HepG2 (cell line): ENCODE data around the gene WDR20. TPM values are rescaled to one million over a fixed set of nuclear protein-coding genes. Genes with fewer than 3 reads are reported as not detected.

Experiments used
- ARNT ChIP-seq: fragments of 450-650 bp; IDR thresholded peaks from 2 replicates; pipeline ENCODE4 v1.6.1; 2017
- GATAD2A ChIP-seq: IDR thresholded peaks from 2 replicates; pipeline ENCODE4 v1.6.1; 2016
- HMG20B ChIP-seq: conservative IDR thresholded peaks from 2 replicates; pipeline ENCODE4 v1.6.1; 2016; ENCODE audit warnings: missing genetic modification reagents, missing compliant biosample characterization
- IKZF4 ChIP-seq: sonication (generic); formaldehyde crosslinking; IDR thresholded peaks from 2 replicates; pipeline ENCODE4 v1.5.1; 2020; ENCODE audit warnings: borderline replicate concordance, mild to moderate bottlenecking, low read depth, missing genetic modification reagents; ENCODE audit errors: not compliant biosample characterization
- KLF15 ChIP-seq: sonication (generic); formaldehyde crosslinking; IDR thresholded peaks from 2 replicates; pipeline ENCODE4 v1.8.1; 2023; ENCODE audit warnings: borderline replicate concordance, mild to moderate bottlenecking, inconsistent platforms, missing genetic modification reagents, mixed read lengths
- MIXL1 ChIP-seq: IDR thresholded peaks from 2 replicates; pipeline ENCODE4 v1.6.1; 2016
- NFE2L1 ChIP-seq: sonication (generic); formaldehyde crosslinking; IDR thresholded peaks from 2 replicates; pipeline ENCODE4 v1.4.0; 2020; ENCODE audit warnings: missing genetic modification reagents, mild to moderate bottlenecking, borderline replicate concordance
- NFYC ChIP-seq: IDR thresholded peaks from 2 replicates; pipeline ENCODE4 v1.6.1; 2016; ENCODE audit warnings: missing genetic modification reagents, missing compliant biosample characterization
- NRL ChIP-seq: sonication (generic); formaldehyde crosslinking; IDR thresholded peaks from 2 replicates; pipeline ENCODE4 v1.5.0; 2020; ENCODE audit warnings: missing genetic modification reagents, mild to moderate bottlenecking, moderate library complexity, borderline replicate concordance
- RFX5 ChIP-seq: IDR thresholded peaks from 2 replicates; pipeline ENCODE4 v1.6.1; 2011; ENCODE audit warnings: low read depth, low read length, improper control_type of control experiment
- SIX1 ChIP-seq: sonication (generic); formaldehyde crosslinking; IDR thresholded peaks from 2 replicates; pipeline ENCODE4 v1.4.0; 2020; ENCODE audit warnings: missing genetic modification reagents, borderline replicate concordance
- ZNF263 ChIP-seq: sonication (generic); formaldehyde crosslinking; IDR thresholded peaks from 2 replicates; pipeline ENCODE4 v1.4.0; 2020; ENCODE audit warnings: missing genetic modification reagents
- ZNF75D ChIP-seq: sonication (generic); formaldehyde crosslinking; IDR thresholded peaks from 2 replicates; pipeline ENCODE4 v1.8.1; 2023; ENCODE audit warnings: missing genetic modification reagents, mild to moderate bottlenecking, borderline replicate concordance
- ZSCAN12 ChIP-seq: sonication (generic); formaldehyde crosslinking; IDR thresholded peaks from 2 replicates; pipeline ENCODE4 v1.9.0; 2021; ENCODE audit warnings: mild to moderate bottlenecking, missing genetic modification reagents
- polyA plus RNA-seq, 8 experiments: library from polyadenylated mRNA; depleted of rRNA in 3 of 8; stranded (reverse) in 7 of 8; unstranded in 1 of 8; fragments of >200 nt; fragmentation: Illumina TruSeq in 4 of 8; extraction: Trizol in 4 of 8; gene quantifications; 2 replicates each; pipeline versions ENCODE4 v1.2.1 to v1.2.3, GENCODE V29; 2011 to 2016; ENCODE audit warnings: low read depth in 4 of 8, missing spikeins in 1 of 8, mixed read lengths in 1 of 8; ENCODE audit not compliant: insufficient read depth in 1 of 8
- total RNA-seq, 5 experiments: library from RNA; depleted of rRNA; stranded (reverse); fragments of >200 nt; fragmentation: Illumina TruSeq; extraction: Trizol; gene quantifications; 2 replicates each; pipeline ENCODE4 v1.2.3, GENCODE V29; 2016; ENCODE audit warnings: low read depth in 1 of 5
- TF ChIP-seq, protein P1 (sequence below), 2 experiments: sonication (generic) in 1 of 2; formaldehyde crosslinking in 1 of 2; IDR thresholded peaks; 2 replicates each; pipeline versions ENCODE4 v1.4.0 to v1.6.1; 2016 to 2020; ENCODE audit warnings: borderline replicate concordance in 1 of 2, low read depth in 1 of 2, mild to moderate bottlenecking in 1 of 2, missing genetic modification reagents in 1 of 2
- TF ChIP-seq, protein P2 (sequence below): sonication (generic); formaldehyde crosslinking; IDR thresholded peaks from 2 replicates; pipeline ENCODE4 v1.4.0; 2020; ENCODE audit warnings: mild to moderate bottlenecking, low read depth, missing genetic modification reagents
- TF ChIP-seq, protein P3 (sequence below): sonication (generic); formaldehyde crosslinking; IDR thresholded peaks from 2 replicates; pipeline ENCODE4 v1.4.0; 2020; ENCODE audit warnings: mild to moderate bottlenecking, missing genetic modification reagents
- TF ChIP-seq, protein P4 (sequence below): sonication (generic); formaldehyde crosslinking; IDR thresholded peaks from 2 replicates; pipeline ENCODE4 v1.8.0; 2022; ENCODE audit warnings: missing genetic modification reagents, mild to moderate bottlenecking, borderline replicate concordance
- TF ChIP-seq, protein P5 (sequence below): sonication (generic); formaldehyde crosslinking; IDR thresholded peaks from 2 replicates; pipeline ENCODE4 v1.4.0; 2020; ENCODE audit warnings: missing genetic modification reagents

Gene WDR20
- total and polyA plus RNA-seq, 2 of the 13 experiments (the other 11 are each of a cell fraction or from before 2014, with no cell fraction given) = 10.4 to 23.2 TPM

DNA sequence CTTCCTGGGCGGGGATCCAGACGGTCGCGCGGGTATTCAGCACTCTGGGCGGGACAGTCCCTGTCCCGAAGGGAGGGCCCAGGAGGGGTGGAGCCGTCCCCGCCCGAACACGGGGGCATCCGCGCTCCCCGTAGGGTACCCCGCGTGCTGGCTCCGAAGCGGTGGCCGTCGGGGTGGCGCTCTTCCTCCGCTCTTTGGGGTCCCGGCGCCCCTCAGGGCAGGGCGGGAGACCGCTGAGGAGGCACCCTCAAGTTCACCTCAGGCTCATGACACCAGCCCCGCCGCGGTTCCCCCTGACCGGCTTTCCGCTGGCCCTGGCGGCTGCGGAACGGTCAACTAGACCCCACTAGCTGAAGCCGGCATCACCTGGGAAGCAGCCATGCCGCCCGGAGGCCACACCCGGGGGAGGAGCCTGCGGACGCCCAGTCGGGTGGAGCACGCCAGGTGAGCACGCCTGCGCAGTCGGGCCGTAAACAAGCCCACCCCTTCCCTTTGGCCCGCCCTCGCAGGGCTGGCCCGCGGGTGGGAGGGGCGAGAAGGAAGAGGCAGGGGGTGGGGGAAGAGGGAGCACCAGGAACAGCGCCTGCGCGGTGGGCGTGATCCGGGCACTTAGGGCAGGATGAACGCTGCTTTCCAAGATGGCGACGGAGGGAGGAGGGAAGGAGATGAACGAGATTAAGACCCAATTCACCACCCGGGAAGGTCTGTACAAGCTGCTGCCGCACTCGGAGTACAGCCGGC is at the start of gene WDR20 (continued):
- TF ChIP-seq, protein P1, sequence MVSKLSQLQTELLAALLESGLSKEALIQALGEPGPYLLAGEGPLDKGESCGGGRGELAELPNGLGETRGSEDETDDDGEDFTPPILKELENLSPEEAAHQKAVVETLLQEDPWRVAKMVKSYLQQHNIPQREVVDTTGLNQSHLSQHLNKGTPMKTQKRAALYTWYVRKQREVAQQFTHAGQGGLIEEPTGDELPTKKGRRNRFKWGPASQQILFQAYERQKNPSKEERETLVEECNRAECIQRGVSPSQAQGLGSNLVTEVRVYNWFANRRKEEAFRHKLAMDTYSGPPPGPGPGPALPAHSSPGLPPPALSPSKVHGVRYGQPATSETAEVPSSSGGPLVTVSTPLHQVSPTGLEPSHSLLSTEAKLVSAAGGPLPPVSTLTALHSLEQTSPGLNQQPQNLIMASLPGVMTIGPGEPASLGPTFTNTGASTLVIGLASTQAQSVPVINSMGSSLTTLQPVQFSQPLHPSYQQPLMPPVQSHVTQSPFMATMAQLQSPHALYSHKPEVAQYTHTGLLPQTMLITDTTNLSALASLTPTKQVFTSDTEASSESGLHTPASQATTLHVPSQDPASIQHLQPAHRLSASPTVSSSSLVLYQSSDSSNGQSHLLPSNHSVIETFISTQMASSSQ (IDR thresholded peaks at IDR 0.05; ENCODE audit: low read depth) = no peak
- TF ChIP-seq, protein P1 (CRISPR knock-in tag; IDR thresholded peaks at IDR 0.05; ENCODE audit: borderline replicate concordance) = no peak
- TF ChIP-seq RFX5 (no peak), IKZF4 (CRISPR knock-in tag) (no peak), ZNF75D (no peak), NFE2L1 (CRISPR knock-in tag) (no peak), GATAD2A (CRISPR knock-in tag) (no peak; the same call in 1 of the 2 replicates), ARNT (no peak), NRL (peak; percentile 43; the same call in 1 of the 2 replicates), HMG20B (CRISPR knock-in tag) (0 out of 2 replicates have a peak, but pooled peaks have one; percentile 23), SIX1 (no peak), KLF15 (CRISPR knock-in tag) (peak; percentile 50; the same call in 1 of the 2 replicates), ZNF263 (CRISPR knock-in tag) (peak; percentile 95), MIXL1 (CRISPR knock-in tag) (no peak; the same call in 1 of the 2 replicates), ZSCAN12 (no peak), NFYC (CRISPR knock-in tag) (no peak; the same call in 1 of the 2 replicates)
- TF ChIP-seq, protein P2, sequence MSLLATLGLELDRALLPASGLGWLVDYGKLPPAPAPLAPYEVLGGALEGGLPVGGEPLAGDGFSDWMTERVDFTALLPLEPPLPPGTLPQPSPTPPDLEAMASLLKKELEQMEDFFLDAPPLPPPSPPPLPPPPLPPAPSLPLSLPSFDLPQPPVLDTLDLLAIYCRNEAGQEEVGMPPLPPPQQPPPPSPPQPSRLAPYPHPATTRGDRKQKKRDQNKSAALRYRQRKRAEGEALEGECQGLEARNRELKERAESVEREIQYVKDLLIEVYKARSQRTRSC (CRISPR knock-in tag) = no peak
- TF ChIP-seq, protein P3, sequence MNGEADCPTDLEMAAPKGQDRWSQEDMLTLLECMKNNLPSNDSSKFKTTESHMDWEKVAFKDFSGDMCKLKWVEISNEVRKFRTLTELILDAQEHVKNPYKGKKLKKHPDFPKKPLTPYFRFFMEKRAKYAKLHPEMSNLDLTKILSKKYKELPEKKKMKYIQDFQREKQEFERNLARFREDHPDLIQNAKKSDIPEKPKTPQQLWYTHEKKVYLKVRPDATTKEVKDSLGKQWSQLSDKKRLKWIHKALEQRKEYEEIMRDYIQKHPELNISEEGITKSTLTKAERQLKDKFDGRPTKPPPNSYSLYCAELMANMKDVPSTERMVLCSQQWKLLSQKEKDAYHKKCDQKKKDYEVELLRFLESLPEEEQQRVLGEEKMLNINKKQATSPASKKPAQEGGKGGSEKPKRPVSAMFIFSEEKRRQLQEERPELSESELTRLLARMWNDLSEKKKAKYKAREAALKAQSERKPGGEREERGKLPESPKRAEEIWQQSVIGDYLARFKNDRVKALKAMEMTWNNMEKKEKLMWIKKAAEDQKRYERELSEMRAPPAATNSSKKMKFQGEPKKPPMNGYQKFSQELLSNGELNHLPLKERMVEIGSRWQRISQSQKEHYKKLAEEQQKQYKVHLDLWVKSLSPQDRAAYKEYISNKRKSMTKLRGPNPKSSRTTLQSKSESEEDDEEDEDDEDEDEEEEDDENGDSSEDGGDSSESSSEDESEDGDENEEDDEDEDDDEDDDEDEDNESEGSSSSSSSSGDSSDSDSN (CRISPR knock-in tag) = peak; percentile 89
- TF ChIP-seq, protein P4, sequence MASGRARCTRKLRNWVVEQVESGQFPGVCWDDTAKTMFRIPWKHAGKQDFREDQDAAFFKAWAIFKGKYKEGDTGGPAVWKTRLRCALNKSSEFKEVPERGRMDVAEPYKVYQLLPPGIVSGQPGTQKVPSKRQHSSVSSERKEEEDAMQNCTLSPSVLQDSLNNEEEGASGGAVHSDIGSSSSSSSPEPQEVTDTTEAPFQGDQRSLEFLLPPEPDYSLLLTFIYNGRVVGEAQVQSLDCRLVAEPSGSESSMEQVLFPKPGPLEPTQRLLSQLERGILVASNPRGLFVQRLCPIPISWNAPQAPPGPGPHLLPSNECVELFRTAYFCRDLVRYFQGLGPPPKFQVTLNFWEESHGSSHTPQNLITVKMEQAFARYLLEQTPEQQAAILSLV = no peak; the same call in 1 of the 2 replicates
- TF ChIP-seq, protein P5, sequence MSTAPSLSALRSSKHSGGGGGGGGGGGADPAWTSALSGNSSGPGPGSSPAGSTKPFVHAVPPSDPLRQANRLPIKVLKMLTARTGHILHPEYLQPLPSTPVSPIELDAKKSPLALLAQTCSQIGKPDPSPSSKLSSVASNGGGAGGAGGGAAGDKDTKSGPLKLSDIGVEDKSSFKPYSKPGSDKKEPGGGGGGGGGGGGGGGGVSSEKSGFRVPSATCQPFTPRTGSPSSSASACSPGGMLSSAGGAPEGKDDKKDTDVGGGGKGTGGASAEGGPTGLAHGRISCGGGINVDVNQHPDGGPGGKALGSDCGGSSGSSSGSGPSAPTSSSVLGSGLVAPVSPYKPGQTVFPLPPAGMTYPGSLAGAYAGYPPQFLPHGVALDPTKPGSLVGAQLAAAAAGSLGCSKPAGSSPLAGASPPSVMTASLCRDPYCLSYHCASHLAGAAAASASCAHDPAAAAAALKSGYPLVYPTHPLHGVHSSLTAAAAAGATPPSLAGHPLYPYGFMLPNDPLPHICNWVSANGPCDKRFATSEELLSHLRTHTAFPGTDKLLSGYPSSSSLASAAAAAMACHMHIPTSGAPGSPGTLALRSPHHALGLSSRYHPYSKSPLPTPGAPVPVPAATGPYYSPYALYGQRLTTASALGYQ (CRISPR knock-in tag) = no peak
